Choroid plexus epithelial cell (primary cell): ENCODE results near the gene C1QTNF12.

Experiments used
- DNase-seq: peaks from one replicate; pipeline ENCODE4 v3.0.0-alpha.2; 2010; ENCODE audit warnings: low read depth
- H3K4me3 ChIP-seq: 2 replicates; pipeline ENCODE4 v1.5.1; 2011; ENCODE audit warnings: low read depth, mild to moderate bottlenecking, control low read depth, low read length, moderate library complexity
- CTCF ChIP-seq: conservative IDR thresholded peaks from 2 replicates; pipeline ENCODE4 v1.5.1; 2011; ENCODE audit warnings: low read depth, mild to moderate bottlenecking, control low read depth, inconsistent platforms, low read length, moderate library complexity

The C1QTNF12 gene

GRCh38 chr1:1259540-1259939 lies 13.0 kb upstream of the C1QTNF12 start:
- DNase-seq, result no peak
- no peak overlapping the region for H3K4me3 ChIP-seq
- no peak for TF ChIP-seq CTCF

GRCh38 chr1:1259119-1259488 lies 12.6 kb upstream of the C1QTNF12 start:
- no peak for DNase-seq
- no peak overlapping the region for H3K4me3 ChIP-seq
- TF ChIP-seq CTCF, result no peak

GRCh38 chr1:1256956-1257871 lies 10.7 kb upstream of the C1QTNF12 start:
- DNase-seq, result peak; percentile 18
- H3K4me3 ChIP-seq, result no peak overlapping the region
- TF ChIP-seq CTCF, result no peak

GRCh38 chr1:1255611-1256010 lies 9.1 kb upstream of the C1QTNF12 start:
- DNase-seq, result no peak

GRCh38 chr1:1255078-1255477 lies 8.6 kb upstream of the C1QTNF12 start:
- TF ChIP-seq CTCF, result no peak
- H3K4me3 ChIP-seq, result no peak overlapping the region
- no peak for DNase-seq

More at GRCh38 chr1:1255611-1256010, 9.1 kb upstream of the C1QTNF12 start:
- no peak overlapping the region for H3K4me3 ChIP-seq
- TF ChIP-seq CTCF, result no peak

- H3K4me3 ChIP-seq, result no peak overlapping the region
- TF ChIP-seq CTCF, result no peak
Observed at GRCh38 chr1:1254667-1254998, 8.1 kb upstream of the C1QTNF12 start.

More at GRCh38 chr1:1254667-1254998, 8.1 kb upstream of the C1QTNF12 start:
- no peak for DNase-seq
